Uterus (tissue), 2 donors: Measurements from ENCODE around the gene NFIA.

ENCODE experiments used
- CTCF ChIP-seq, 4 experiments: fragments of 200-600 bp in 2 of 4; fragments of 450-650 bp in 2 of 4; sonication (generic) in 2 of 4; IDR thresholded peaks; one replicate each; pipeline ENCODE4 v1.5.1; 2016 to 2019; ENCODE audit warnings: antibody characterized with exemption in 4 of 4, mild to moderate bottlenecking in 2 of 4, moderate library complexity in 1 of 4
- POLR2A ChIP-seq, 2 donors: fragments of 450-650 bp; IDR thresholded peaks; one replicate each; pipeline ENCODE4 v1.6.1; 2016; ENCODE audit warnings: antibody characterized with exemption in 2 of 2, mild to moderate bottlenecking in 1 of 2, moderate library complexity in 1 of 2

- no peak for TF ChIP-seq POLR2A (IDR thresholded peaks at IDR 0.05)
- TF ChIP-seq CTCF (IDR thresholded peaks at IDR 0.05) = no peak
Measured at GRCh38 chr1:61089741-61090140, 7.4 kb downstream of the NFIA start.
